ENCODE measurements around the gene SMTN.
"Not testable (repeated sequence)": the region's sequence is repeated elsewhere in the genome, so short reads cannot be mapped to it uniquely, and the experiment has no call there.

Gene SMTN

DNA sequence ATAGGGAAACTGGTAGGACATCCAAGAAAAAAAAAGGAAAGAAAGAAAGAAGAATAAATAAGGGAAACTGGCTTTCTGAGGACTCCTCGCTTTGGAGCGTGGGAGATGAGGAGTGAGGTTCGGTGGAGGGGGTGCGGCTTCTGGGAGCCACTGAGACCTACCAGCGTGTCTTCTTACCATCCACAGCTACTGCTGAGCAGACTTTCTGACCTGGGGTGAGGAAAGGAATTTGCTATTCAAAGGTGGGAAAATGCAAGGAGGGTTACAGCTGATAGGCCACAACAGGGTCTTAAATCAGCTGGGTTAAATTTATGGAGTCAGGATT is 26.7 kb downstream of the SMTN start:
- TF ChIP-seq, protein P1, sequence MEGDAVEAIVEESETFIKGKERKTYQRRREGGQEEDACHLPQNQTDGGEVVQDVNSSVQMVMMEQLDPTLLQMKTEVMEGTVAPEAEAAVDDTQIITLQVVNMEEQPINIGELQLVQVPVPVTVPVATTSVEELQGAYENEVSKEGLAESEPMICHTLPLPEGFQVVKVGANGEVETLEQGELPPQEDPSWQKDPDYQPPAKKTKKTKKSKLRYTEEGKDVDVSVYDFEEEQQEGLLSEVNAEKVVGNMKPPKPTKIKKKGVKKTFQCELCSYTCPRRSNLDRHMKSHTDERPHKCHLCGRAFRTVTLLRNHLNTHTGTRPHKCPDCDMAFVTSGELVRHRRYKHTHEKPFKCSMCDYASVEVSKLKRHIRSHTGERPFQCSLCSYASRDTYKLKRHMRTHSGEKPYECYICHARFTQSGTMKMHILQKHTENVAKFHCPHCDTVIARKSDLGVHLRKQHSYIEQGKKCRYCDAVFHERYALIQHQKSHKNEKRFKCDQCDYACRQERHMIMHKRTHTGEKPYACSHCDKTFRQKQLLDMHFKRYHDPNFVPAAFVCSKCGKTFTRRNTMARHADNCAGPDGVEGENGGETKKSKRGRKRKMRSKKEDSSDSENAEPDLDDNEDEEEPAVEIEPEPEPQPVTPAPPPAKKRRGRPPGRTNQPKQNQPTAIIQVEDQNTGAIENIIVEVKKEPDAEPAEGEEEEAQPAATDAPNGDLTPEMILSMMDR (conservative IDR thresholded peaks at IDR 0.05; ENCODE audit: low read depth, low read length): no peak
- H3K4me3 ChIP-seq (ENCODE audit: low read length): peak overlapping the region; percentile 71
- DNase-seq (ENCODE audit: low read depth): no peak

DNA sequence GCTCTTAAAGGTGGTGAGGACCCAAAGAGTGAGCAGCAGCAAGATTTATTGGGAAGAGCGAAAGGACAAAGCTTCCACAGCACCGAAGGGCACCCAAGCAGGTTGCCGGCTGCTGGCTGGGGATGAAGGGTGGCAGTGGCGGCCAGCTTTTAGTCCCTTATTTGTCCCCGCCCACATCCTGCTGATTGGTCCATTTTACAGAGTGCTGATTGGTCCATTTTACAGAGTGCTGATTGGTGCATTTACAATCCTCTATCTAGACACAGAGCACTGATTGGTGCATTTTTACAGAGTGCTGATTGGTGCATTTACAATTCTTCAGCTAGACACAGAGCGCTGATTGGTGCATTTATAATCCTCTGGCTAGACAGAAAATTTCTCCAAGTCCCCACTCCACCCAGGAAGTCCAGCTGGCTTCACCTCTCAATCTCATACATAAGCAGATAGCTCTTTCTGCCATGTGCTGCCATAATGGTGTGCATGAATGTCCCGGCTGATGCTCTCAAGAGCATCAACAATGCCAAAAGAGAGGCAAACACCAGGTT is 31.5 kb downstream of the SMTN start:
- DNase-seq (ENCODE audit: low read depth); H3K4me3 ChIP-seq (ENCODE audit: low read length): not testable (repeated sequence)

DNA sequence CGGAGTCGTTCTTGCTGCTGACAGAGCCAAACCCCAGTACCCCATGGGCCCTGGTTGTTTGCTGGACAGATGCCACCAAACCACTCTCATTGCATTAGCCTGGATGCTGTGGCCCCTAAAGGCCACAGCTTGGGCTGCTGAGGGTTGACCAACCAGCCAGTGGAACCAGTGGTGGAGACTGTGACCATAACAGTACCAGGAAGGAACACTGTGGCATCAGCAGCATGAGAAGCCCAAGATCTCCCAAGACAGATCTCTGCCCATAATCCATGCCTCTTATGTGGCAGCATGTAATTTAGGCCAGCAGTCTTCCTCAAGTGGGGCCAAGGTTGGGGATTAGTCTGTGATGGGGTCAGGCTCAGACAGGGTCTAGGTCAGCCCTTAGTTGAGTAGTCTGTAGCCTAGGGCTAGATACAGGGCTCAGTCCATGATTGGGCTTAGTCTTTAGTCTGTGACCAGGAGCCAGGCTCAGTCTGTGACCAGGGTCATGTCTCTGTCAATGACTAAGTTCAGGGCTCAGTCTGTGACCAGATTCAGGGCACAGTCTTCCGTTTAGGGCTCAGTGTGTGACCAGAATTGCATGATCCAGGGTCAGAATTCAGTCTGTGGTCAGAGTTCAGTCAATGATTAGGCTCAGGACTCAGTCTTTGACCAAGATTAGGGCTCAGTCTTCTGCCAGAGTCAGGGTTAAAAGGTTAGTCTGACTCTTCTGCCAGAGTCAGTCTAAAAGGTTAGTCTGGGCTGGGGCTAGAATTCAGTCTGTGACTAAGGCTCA is 37.1 kb downstream of the SMTN start:
- TF ChIP-seq, protein P1 (conservative IDR thresholded peaks at IDR 0.05; ENCODE audit: low read depth, low read length): no peak
- H3K4me3 ChIP-seq (ENCODE audit: low read length): no peak overlapping the region
- DNase-seq (ENCODE audit: low read depth): no peak

DNA sequence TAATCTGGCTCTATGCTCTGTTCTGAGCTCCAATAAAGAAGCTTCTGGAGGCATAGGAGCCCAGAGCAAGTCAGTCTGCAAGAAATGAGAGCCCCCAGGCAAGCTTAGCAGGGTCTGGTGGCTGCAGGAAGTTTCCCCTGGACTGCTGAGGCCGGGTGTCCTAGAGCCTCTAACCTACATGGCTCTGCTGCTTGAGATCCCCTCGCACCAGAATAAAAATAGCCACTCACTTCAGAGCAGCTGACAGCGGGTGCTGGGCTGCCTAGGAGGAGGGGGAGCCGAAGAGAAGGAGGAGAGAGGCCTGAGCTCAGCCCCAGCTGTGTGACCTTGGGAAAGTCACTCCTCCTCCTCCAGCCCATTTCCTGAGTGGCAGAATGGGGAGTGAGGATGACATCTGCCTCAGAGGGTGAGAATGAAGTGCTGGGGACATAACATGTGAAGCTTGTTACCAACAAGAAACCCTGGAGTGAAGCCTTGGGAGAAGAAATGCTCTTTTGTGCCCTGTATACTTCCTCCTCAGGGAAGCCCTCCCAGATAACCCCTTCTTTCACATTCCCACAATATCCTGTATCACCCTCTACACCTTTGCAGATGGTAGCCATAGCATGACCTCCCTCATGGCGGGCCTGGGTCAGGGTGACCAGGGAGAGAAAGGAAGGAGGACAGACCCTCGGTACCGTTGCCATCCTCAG is 38.1 kb downstream of the SMTN start:
- H3K4me3 ChIP-seq (ENCODE audit: low read length): no peak overlapping the region
- DNase-seq (ENCODE audit: low read depth): no peak
- TF ChIP-seq, protein P1 (conservative IDR thresholded peaks at IDR 0.05; ENCODE audit: low read depth, low read length): no peak

DNA sequence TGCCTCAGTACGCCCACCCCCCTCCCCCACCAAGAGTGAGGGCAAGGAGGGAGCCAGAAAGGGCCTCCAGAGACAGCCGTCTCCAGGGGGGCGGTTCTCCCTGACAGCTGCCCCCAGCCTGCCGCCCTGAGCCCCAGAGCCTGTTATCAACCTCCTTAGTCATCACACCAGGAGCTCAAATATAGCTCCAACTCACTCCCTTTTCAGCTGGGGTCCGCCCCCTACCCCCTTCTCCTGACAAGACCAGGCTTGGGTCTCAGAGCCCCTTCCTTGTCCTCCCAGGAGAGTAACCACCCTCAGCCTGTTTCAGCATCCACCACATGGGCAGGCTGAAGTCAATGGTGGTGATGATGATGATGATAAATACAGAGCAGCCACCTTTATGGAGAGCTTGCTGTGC is 39.1 kb downstream of the SMTN start:
- H3K4me3 ChIP-seq (ENCODE audit: low read length): no peak overlapping the region
- DNase-seq (ENCODE audit: low read depth): no peak
- TF ChIP-seq, protein P1 (conservative IDR thresholded peaks at IDR 0.05; ENCODE audit: low read depth, low read length): no peak

DNA sequence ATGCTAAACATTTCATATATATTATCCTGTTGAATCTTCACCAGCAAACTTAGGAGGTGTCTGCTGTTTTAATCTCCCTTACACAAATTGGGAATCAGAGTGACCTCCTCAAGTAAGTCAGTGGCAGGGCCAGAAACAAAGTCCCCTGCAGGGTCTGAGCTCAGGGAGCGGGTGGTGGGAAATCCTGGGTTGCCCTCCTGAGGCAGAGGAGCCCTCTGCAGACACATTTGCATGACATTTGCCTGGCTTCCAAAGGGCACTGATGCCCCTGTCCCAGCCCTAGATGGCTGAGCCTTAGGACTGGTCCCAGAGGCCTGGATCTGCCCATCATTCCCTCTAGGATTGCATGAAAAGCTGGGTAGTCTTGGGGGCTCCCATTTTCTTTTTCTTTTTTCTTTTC is 39.5 kb downstream of the SMTN start:
- no peak for DNase-seq (ENCODE audit: low read depth)
- TF ChIP-seq, protein P1 (conservative IDR thresholded peaks at IDR 0.05; ENCODE audit: low read depth, low read length): no peak
- H3K4me3 ChIP-seq (ENCODE audit: low read length): no peak overlapping the region

DNA sequence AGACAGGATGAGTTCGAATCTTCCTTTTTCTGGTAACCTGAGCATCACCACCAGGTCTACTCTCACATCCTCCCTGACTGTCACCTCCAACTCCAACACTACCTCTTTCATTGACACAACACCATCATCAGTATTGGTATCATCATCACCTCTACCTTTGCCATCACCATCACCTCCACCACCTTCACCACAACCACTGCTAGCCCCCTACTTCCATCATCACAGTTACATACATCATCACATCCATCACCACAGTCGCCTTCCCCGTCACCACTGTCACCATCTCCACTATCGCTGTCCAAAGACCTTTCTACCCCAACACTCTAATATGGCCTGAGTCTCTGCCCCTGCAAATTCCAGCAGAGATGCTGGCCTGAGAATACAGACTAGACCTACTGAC is 40.3 kb downstream of the SMTN start:
- no peak overlapping the region for H3K4me3 ChIP-seq (ENCODE audit: low read length)
- TF ChIP-seq, protein P1 (conservative IDR thresholded peaks at IDR 0.05; ENCODE audit: low read depth, low read length): no peak
- DNase-seq (ENCODE audit: low read depth): no peak

Measured in retinal pigment epithelial cell (primary cell).